A549 (cell line): Measurements from ENCODE around the gene DYSF.

ENCODE experiments used
- CHD2 ChIP-seq: fragments of 150-350 bp; IDR thresholded peaks from 2 replicates; pipeline ENCODE4 v1.6.1; 2014; ENCODE audit warnings: low read length; ENCODE audit not compliant: partially characterized antibody
- EP300 ChIP-seq, 2 experiments: fragments of >200 bp; sonication (Bioruptor Twin); formaldehyde crosslinking; IDR thresholded peaks; 2 replicates in 1 of 2; 3 replicates in 1 of 2; pipeline ENCODE4 v1.6.1; 2016 to 2017
- HMGXB4 ChIP-seq: fragments of 250-450 bp; sonication (Bioruptor Pico); IDR thresholded peaks from 2 replicates; pipeline ENCODE4 v1.5.0; 2021; ENCODE audit warnings: mild to moderate bottlenecking, moderate library complexity, borderline replicate concordance
- NFE2L2 ChIP-seq: fragments of 150-350 bp; conservative IDR thresholded peaks from 2 replicates; pipeline ENCODE4 v1.6.1; 2014; ENCODE audit warnings: low read length
- NR3C1 ChIP-seq: fragments of >200 bp; sonication (Bioruptor Twin); formaldehyde crosslinking; IDR thresholded peaks from 3 replicates; pipeline ENCODE4 v1.6.1; 2017
- PHF8 ChIP-seq: fragments of 200-600 bp; sonication (generic); IDR thresholded peaks from 2 replicates; pipeline ENCODE4 v1.6.1; 2016; ENCODE audit warnings: low read depth, mild to moderate bottlenecking, antibody characterized with exemption, moderate library complexity, borderline replicate concordance
- POLR2A ChIP-seq: IDR thresholded peaks from 2 replicates; pipeline ENCODE4 v1.6.1; 2012; ENCODE audit warnings: mild to moderate bottlenecking, low read length
- RCOR1 ChIP-seq: fragments of 150-350 bp; IDR thresholded peaks from 2 replicates; pipeline ENCODE4 v1.6.1; 2014; ENCODE audit warnings: antibody characterized with exemption, low read length, low read depth
- TF ChIP-seq, protein P1 (sequence below): IDR thresholded peaks from 2 replicates; pipeline ENCODE4 v1.6.1; 2012; ENCODE audit warnings: low read depth, borderline replicate concordance
- TF ChIP-seq, protein P2 (sequence below): IDR thresholded peaks from 2 replicates; pipeline ENCODE4 v1.6.1; 2012
- TF ChIP-seq, protein P3 (sequence below): fragments of >200 bp; sonication (Bioruptor Twin); formaldehyde crosslinking; IDR thresholded peaks from 3 replicates; pipeline ENCODE4 v1.5.1; 2016
- TF ChIP-seq, protein P4 (sequence below): fragments of 450-650 bp; IDR thresholded peaks from 2 replicates; pipeline ENCODE4 v1.6.1; 2014; ENCODE audit warnings: antibody characterized with exemption

DNA sequence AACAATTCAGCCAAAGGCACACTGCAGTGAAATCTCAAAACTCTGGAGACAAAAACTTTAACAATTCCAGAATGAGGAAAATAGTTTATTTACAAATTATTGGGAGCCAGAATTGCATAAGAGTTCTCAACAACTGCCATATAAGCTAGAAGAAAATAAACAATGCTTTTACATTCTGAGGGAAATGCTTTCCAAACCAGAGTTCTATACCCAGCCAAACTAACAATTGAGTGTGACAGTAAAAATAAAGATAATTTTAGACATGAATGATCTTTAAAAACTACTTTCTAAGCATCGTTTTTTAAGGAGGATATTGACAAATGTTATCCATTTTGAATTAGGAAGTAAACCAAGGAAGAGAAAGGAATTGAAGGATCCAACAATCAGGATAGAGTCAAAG, 271.4 kb downstream of the DYSF start:
- no peak for TF ChIP-seq CHD2
- TF ChIP-seq, protein P1, sequence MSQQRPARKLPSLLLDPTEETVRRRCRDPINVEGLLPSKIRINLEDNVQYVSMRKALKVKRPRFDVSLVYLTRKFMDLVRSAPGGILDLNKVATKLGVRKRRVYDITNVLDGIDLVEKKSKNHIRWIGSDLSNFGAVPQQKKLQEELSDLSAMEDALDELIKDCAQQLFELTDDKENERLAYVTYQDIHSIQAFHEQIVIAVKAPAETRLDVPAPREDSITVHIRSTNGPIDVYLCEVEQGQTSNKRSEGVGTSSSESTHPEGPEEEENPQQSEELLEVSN, result no peak
- no peak for TF ChIP-seq EP300 (IDR thresholded peaks at IDR 0.05)
- TF ChIP-seq PHF8, result no peak
- TF ChIP-seq, protein P2, sequence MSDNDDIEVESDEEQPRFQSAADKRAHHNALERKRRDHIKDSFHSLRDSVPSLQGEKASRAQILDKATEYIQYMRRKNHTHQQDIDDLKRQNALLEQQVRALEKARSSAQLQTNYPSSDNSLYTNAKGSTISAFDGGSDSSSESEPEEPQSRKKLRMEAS, result no peak
- TF ChIP-seq, protein P3, sequence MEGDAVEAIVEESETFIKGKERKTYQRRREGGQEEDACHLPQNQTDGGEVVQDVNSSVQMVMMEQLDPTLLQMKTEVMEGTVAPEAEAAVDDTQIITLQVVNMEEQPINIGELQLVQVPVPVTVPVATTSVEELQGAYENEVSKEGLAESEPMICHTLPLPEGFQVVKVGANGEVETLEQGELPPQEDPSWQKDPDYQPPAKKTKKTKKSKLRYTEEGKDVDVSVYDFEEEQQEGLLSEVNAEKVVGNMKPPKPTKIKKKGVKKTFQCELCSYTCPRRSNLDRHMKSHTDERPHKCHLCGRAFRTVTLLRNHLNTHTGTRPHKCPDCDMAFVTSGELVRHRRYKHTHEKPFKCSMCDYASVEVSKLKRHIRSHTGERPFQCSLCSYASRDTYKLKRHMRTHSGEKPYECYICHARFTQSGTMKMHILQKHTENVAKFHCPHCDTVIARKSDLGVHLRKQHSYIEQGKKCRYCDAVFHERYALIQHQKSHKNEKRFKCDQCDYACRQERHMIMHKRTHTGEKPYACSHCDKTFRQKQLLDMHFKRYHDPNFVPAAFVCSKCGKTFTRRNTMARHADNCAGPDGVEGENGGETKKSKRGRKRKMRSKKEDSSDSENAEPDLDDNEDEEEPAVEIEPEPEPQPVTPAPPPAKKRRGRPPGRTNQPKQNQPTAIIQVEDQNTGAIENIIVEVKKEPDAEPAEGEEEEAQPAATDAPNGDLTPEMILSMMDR, result no peak
- TF ChIP-seq, protein P4, sequence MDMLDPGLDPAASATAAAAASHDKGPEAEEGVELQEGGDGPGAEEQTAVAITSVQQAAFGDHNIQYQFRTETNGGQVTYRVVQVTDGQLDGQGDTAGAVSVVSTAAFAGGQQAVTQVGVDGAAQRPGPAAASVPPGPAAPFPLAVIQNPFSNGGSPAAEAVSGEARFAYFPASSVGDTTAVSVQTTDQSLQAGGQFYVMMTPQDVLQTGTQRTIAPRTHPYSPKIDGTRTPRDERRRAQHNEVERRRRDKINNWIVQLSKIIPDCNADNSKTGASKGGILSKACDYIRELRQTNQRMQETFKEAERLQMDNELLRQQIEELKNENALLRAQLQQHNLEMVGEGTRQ, result no peak
- no peak for TF ChIP-seq RCOR1
- TF ChIP-seq HMGXB4, result no peak
- no peak for TF ChIP-seq POLR2A
- no peak for TF ChIP-seq NR3C1
- TF ChIP-seq NFE2L2, result no peak
